ENCODE data around the gene RASGEF1C. TPM values are rescaled to one million over a fixed set of nuclear protein-coding genes. Genes with fewer than 3 reads are reported as not detected.
A peak's percentile ranks its signal among the peaks of the same experiment; 100 is the strongest.
"Not testable (repeated sequence)": the region's sequence is repeated elsewhere in the genome, so short reads cannot be mapped to it uniquely, and the experiment has no call there.

Gene RASGEF1C
- total and polyA plus RNA-seq, 5 experiments from 2014 or later: not detected

DNA sequence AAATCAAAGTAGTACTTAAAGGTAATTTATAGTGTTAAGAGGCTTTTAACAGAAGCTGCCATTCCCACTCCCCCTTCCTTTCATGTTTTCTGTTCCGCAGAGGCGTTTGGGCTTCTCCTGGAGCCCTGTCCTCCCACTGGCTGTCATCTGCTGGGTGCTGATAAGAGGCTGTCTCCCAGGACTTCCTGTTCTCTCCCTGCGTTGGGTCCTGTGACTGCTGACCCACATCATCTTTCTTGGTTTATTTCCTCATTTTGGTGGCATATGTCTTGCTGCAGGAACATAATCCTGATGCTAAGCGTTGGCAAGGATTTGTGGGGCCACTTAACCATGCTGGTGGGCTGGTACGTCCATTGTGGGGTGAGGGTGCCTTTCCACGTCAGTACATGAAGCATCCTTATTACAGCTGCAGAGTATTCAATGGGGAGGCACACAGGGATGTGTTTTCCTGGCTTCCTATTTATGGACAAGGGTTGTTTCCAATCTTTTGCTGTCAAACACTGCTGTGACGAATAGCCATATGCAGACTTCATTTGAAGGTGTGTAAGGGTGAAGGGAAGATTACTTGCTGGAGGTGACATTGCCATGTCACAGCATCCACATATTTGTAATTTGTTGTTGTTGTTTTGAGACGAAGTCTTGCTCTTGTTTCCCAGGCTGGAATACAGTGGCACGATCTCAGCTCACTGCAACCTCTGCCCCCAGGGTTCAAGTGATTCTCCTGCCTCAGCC, 115.2 kb downstream of the RASGEF1C start:
- Mint-ChIP-seq H3K9me3 (no peaks in the 10 kb centered on the region), H3K4me3 (peak overlapping the region in 1 of 10 donors; percentile 34), H3K27me3 (peaks cover 1 to 10% (median 4%) of the 10 kb centered on the region in 5 donors), H3K27ac (peak overlapping the region in 2 of 10 donors; percentile 39 to 77), H3K4me1 (peaks cover 0 to 17% (median 10%) of the 10 kb centered on the region in 4 donors), H3K36me3 (no peaks in the 10 kb centered on the region)
- no peak for ATAC-seq
- DNase-seq: no peak
- POLR2A ChIA-PET: no interaction called here

GRCh38 chr5:180093241-180093640, 115.8 kb downstream of the RASGEF1C start:
- no peaks in the 10 kb centered on the region for H3K9me3 Mint-ChIP-seq
- H3K27me3 Mint-ChIP-seq: peaks cover 1 to 10% (median 4%) of the 10 kb centered on the region in 5 donors
- ATAC-seq: no peak
- no peak overlapping the region for H3K27ac Mint-ChIP-seq
- no peak for DNase-seq
- H3K4me3 Mint-ChIP-seq: no peak overlapping the region
- H3K4me1 Mint-ChIP-seq: peaks cover 0 to 17% (median 10%) of the 10 kb centered on the region in 4 donors
- POLR2A ChIA-PET: no interaction called here
- H3K36me3 Mint-ChIP-seq: no peaks in the 10 kb centered on the region

GRCh38 chr5:180090769-180091546, 118.1 kb downstream of the RASGEF1C start:
- peak overlapping the region in 7 of 10 donors; percentile 14 to 88 (median 68) for H3K27ac Mint-ChIP-seq
- DNase-seq: no peak
- peaks cover 7 to 33% (median 19%) of the 10 kb centered on the region in 4 donors for H3K4me1 Mint-ChIP-seq
- POLR2A ChIA-PET: interaction anchor here (0.6 to 1.1 kb wide), 4 partner anchors 17 to 770 kb away, joined by 3 to 5 read pairs (median 3); partner anchors contain the start of gene ZFP62
- no peaks in the 10 kb centered on the region for H3K9me3 Mint-ChIP-seq
- no peaks in the 10 kb centered on the region for H3K36me3 Mint-ChIP-seq
- peak overlapping the region; percentile 57 to 94 (median 79) for H3K4me3 Mint-ChIP-seq
- ATAC-seq: no peak
- H3K27me3 Mint-ChIP-seq: peaks cover 0 to 8% (median 2%) of the 10 kb centered on the region in 5 donors

DNA sequence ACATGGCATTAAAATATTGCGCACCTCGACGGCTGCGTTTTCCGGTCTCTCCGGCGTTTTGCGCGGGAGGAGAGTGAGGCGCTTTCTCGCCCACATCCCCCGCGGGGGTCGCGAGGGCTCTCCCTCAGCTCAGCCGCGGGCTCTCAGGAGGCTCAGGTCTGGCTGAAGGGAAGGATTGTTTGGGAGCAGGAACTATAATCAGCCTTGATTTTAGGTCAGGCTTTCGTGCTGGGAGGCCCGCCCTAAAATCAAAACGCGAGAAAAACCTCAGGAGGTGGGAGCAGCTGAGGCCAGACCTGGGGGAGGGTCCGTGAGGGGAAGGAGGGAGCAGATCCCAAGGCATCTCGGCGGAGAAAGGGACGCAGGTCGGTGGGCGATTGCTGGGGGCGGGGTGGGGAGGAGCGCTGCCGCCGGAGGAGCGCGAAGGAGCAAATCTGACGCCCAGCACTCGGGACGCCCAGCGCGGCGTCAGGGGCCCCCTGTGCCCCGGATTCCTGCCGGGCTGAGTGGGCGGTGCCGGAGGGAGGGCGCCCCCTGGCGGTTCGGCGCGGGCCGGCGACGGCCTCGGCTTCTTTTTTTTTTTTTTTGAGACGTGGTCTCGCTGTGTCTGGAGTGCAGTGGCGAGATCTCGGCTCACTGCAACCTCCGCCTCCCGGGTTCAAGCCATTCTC, 118.8 kb downstream of the RASGEF1C start:
- no peaks in the 10 kb centered on the region for H3K9me3 Mint-ChIP-seq

GRCh38 chr5:180089628-180090027, 119.4 kb downstream of the RASGEF1C start:
- H3K36me3 Mint-ChIP-seq, DNase-seq, H3K9me3 Mint-ChIP-seq, ATAC-seq, H3K27me3 Mint-ChIP-seq: not testable (repeated sequence)
- POLR2A ChIA-PET: interaction anchor here (0.7 to 1.1 kb wide), 3 partner anchors 17 to 278 kb away, joined by 3 to 5 read pairs (median 3); no protein-coding TSS in a partner anchor
- H3K27ac Mint-ChIP-seq: peak overlapping the region in 7 of 10 donors; percentile 21 to 95 (median 89)
- peak overlapping the region; percentile 58 to 94 (median 88) for H3K4me3 Mint-ChIP-seq
- peaks cover 10 to 44% (median 27%) of the 10 kb centered on the region in 4 donors for H3K4me1 Mint-ChIP-seq

More for the DNA sequence above, 118.8 kb downstream of the RASGEF1C start:
- POLR2A ChIA-PET: interaction anchor here (0.6 to 1.1 kb wide), 5 partner anchors 17 to 771 kb away, joined by 3 to 5 read pairs (median 3); partner anchors contain the start of gene ZFP62
- H3K27ac Mint-ChIP-seq: peak overlapping the region in 9 of 10 donors; percentile 84 to 95 (median 90)
- DNase-seq (peak; percentile 74 to 93 (median 86)), ATAC-seq (peak; percentile 62 to 89)
- no peaks in the 10 kb centered on the region for H3K36me3 Mint-ChIP-seq
- H3K4me3 Mint-ChIP-seq: peak overlapping the region; percentile 85 to 94 (median 90)
- peaks cover 11 to 39% (median 24%) of the 10 kb centered on the region in 4 donors for H3K4me1 Mint-ChIP-seq
- peaks cover 0 to 3% (median 1%) of the 10 kb centered on the region in 5 donors for H3K27me3 Mint-ChIP-seq

DNA sequence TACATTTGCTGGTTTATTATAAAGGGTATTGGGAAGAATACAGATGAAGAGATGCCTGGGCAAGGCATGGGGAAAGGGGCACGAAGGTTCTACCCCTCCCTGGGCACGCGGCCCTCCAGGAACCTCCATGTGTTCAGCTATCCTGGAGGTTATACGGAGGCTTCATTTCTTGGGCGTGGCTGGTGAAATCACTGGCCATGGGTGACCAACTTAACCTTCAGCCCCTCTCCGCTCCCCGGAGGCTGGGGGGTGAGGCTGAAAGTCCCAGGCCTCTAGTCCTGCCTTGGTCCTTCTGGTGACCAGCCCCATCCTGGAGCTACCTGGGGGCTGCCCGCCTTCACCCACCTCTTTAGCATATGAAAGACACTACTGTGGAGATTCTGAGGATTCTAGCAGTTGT, 120.5 kb downstream of the RASGEF1C start:
- no peak for ATAC-seq
- H3K36me3 Mint-ChIP-seq: no peaks in the 10 kb centered on the region
- peaks cover 0 to 5% (median 3%) of the 10 kb centered on the region in 5 donors for H3K27me3 Mint-ChIP-seq
- peak overlapping the region in 6 of 10 donors; percentile 3 to 87 (median 70) for H3K27ac Mint-ChIP-seq
- H3K4me3 Mint-ChIP-seq: peak overlapping the region in 6 of 10 donors; percentile 14 to 85 (median 52)
- DNase-seq: no peak
- no peaks in the 10 kb centered on the region for H3K9me3 Mint-ChIP-seq
- POLR2A ChIA-PET: no interaction called here
- H3K4me1 Mint-ChIP-seq: peaks cover 10 to 43% (median 27%) of the 10 kb centered on the region in 4 donors

GRCh38 chr5:180086816-180087399, 122.1 kb downstream of the RASGEF1C start:
- POLR2A ChIA-PET: interaction anchor here (0.7 to 2.5 kb wide), 3 partner anchors 14 to 406 kb away, joined by 3 to 6 read pairs (median 4); partner anchors contain the start of gene CBY3
- no peak for ATAC-seq
- peak overlapping the region in 8 of 10 donors; percentile 11 to 88 (median 66) for H3K27ac Mint-ChIP-seq

GRCh38 chr5:180085837-180086236, 123.2 kb downstream of the RASGEF1C start:
- ATAC-seq: peak; percentile 65 to 87
- peak in 8 of 10 donors; percentile 65 to 86 (median 74) for DNase-seq
- H3K4me1 Mint-ChIP-seq: peaks cover 10 to 39% (median 25%) of the 10 kb centered on the region in 4 donors
- H3K36me3 Mint-ChIP-seq: no peaks in the 10 kb centered on the region
- peaks cover 0 to 17% (median 6%) of the 10 kb centered on the region in 5 donors for H3K27me3 Mint-ChIP-seq
- no peaks in the 10 kb centered on the region for H3K9me3 Mint-ChIP-seq
- H3K27ac Mint-ChIP-seq: peak overlapping the region; percentile 40 to 95 (median 78)
- H3K4me3 Mint-ChIP-seq: peak overlapping the region in 8 of 10 donors; percentile 11 to 54 (median 30)
- POLR2A ChIA-PET: interaction anchor here (0.7 to 2.5 kb wide), 4 partner anchors 13 to 349 kb away, joined by 3 to 6 read pairs (median 6); no protein-coding TSS in a partner anchor

More at GRCh38 chr5:180086816-180087399, 122.1 kb downstream of the RASGEF1C start:
- no peaks in the 10 kb centered on the region for H3K9me3 Mint-ChIP-seq
- H3K27me3 Mint-ChIP-seq: peaks cover 0 to 12% (median 4%) of the 10 kb centered on the region in 5 donors
- H3K4me1 Mint-ChIP-seq: peaks cover 10 to 42% (median 27%) of the 10 kb centered on the region in 4 donors
- DNase-seq: no peak
- no peaks in the 10 kb centered on the region for H3K36me3 Mint-ChIP-seq
- H3K4me3 Mint-ChIP-seq: peak overlapping the region in 4 of 10 donors; percentile 2 to 46 (median 24)

DNA sequence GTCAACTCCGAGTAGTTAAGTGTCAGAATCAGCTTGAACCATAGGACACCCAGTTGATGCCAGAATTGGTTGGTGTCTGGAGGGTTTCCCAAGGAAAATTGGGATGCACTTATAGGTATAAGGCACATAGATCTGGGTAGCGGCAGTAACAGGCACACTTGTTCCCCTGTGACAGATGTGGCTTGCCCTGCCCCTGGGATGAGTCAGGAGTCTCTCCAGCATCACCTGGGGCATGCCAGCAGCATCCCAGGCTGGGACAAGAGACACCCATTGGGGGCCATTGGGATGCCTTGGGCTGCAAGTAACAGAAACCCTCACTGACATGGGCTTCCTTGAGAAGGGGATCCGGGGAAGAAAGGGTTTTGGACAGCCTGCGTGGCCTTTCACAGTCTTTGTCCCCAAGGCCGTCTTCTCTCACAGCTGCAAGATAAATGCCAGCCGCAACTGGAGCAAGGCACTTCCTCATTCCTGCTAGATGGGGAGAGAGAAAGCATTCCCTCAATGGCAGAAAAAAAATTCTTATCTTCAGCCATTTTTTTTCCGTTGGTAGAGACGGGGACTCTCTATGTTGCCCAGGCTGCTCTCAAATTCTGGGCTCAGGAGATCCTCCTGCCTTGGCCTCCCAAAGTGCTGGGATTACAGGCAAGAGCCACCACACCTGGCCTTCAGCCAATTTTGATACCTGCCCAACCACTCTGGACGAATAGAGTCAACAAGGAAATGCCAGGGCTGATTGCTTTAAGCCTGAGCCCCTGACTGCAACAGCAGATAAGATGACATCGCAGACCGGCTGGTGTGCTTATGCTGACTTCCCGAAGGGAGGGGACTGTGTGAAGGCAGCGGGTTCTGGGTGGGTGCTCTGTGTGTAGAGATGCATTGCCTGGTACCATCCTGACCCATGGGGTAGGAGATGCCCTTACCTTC, 124.1 kb downstream of the RASGEF1C start:
- Mint-ChIP-seq H3K27me3 (peaks cover 0 to 23% (median 10%) of the 10 kb centered on the region in 5 donors), H3K4me3 (peak overlapping the region in 1 of 10 donors; percentile 27), H3K9me3 (no peaks in the 10 kb centered on the region), H3K27ac (peak overlapping the region in 8 of 10 donors; percentile 11 to 86 (median 62)), H3K4me1 (peaks cover 7 to 44% (median 31%) of the 10 kb centered on the region in 4 donors), H3K36me3 (no peaks in the 10 kb centered on the region)
- POLR2A ChIA-PET: interaction anchor here (2.5 kb wide), 1 partner anchor 12 kb away, joined by 6 read pairs; no protein-coding TSS in a partner anchor
- DNase-seq (peak in 2 of 10 donors; percentile 10 to 20), ATAC-seq (peak; percentile 26 to 48)

DNA sequence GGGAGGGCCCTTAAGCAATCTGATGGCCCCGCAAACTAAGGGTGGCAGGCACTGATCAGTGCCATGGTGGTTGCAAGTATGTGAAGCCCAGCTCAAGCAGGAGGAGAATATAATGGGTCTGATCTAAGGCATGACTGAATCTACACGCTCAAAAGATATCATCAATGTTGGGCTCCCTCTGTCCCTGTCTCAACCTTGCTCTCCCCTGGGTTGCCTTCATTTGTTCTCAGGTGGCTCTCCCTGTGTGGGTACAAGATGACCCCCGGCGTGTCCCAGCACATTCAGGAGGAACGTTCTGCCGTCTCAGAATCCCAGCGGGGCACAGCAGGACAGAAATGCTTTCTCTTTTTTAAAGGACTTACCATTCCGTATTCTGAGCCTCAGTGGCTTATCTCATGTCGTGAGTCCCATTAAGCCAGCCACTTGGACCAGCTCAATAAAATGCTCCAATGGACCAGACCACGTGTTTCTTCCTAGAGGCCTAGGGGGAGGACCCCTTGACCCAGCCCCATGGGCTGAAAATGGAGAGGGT, 125.4 kb downstream of the RASGEF1C start:
- H3K36me3 Mint-ChIP-seq: no peaks in the 10 kb centered on the region
- H3K27me3 Mint-ChIP-seq: peaks cover 0 to 31% (median 12%) of the 10 kb centered on the region in 5 donors

More for the DNA sequence above, 125.4 kb downstream of the RASGEF1C start:
- ATAC-seq (no peak), DNase-seq (no peak)
- peak overlapping the region in 2 of 10 donors; percentile 65 to 73 for H3K27ac Mint-ChIP-seq
- H3K4me1 Mint-ChIP-seq: peaks cover 7 to 47% (median 37%) of the 10 kb centered on the region in 4 donors
- no peaks in the 10 kb centered on the region for H3K9me3 Mint-ChIP-seq
- no peak overlapping the region for H3K4me3 Mint-ChIP-seq
- POLR2A ChIA-PET: no interaction called here

Data from naive thymus-derived CD8-positive, alpha-beta T cell (primary cell).